ENCODE results near the gene SPARCL1. TPM values are rescaled to one million over a fixed set of nuclear protein-coding genes. Genes with fewer than 3 reads are reported as not detected.
A peak's percentile ranks its signal among the peaks of the same experiment; 100 is the strongest.

The SPARCL1 gene
- total RNA-seq, 3 donors from 2014 or later: 0.30 to 0.53 (median 0.49) TPM

GRCh38 chr4:87525636-87526295 lies 3.4 kb downstream of the SPARCL1 start:
- no peak overlapping the region for H3K4me3 Mint-ChIP-seq
- peaks cover 2% of the 10 kb centered on the region for H3K27me3 Mint-ChIP-seq (ENCODE audit: low read depth)
- H3K9me3 Mint-ChIP-seq: peaks cover 14% of the 10 kb centered on the region
- no peak for DNase-seq
- H3K36me3 Mint-ChIP-seq (ENCODE audit: insufficient read depth): no peaks in the 10 kb centered on the region
- H3K4me1 Mint-ChIP-seq (ENCODE audit: low read depth): no peaks in the 10 kb centered on the region
- ATAC-seq: no peak

- Mint-ChIP-seq H3K27me3 (ENCODE audit: low read depth) (peaks cover 2% of the 10 kb centered on the region), H3K9me3 (peaks cover 14% of the 10 kb centered on the region), H3K4me3 (no peak overlapping the region), H3K36me3 (ENCODE audit: insufficient read depth) (no peaks in the 10 kb centered on the region), H3K4me1 (ENCODE audit: low read depth) (no peaks in the 10 kb centered on the region)
- ATAC-seq (no peak), DNase-seq (no peak)
Measured at GRCh38 chr4:87524456-87524855, 4.7 kb downstream of the SPARCL1 start.

- Mint-ChIP-seq H3K9me3 (peaks cover 14% of the 10 kb centered on the region), H3K4me1 (ENCODE audit: low read depth) (no peaks in the 10 kb centered on the region), H3K27me3 (ENCODE audit: low read depth) (peaks cover 2% of the 10 kb centered on the region), H3K4me3 (no peak overlapping the region), H3K36me3 (ENCODE audit: insufficient read depth) (no peaks in the 10 kb centered on the region)
- DNase-seq: no peak
- ATAC-seq: no peak
Measured at GRCh38 chr4:87523307-87523706, 5.9 kb downstream of the SPARCL1 start.

DNA sequence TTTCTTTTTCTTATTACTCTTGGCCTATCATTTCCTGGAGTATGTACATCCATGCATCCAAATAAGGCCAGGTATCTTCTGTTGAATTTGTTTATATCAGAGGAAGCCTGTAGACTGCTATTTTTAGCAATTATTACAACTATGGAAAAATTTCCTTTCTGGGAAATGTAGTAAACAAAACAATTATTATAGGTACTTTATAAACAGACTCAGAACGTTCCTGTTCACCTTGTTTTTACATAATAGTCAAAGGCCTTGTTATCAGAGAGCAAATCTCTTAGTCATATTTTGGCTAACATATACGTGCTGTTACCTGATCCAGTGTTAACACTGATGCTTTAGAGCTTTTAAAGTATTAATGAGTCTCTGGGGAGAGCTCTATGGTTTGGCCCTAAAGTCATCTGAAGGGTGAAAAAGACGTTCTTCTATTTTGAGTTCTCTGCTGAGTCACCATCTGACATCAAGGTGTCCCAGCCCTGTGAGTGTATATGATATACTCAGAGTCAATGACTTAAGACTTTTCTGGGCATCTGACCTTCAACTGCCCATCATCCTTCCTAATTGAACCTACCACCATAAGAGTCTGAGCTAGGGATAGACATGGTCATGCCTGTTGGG lies 7.3 kb downstream of the SPARCL1 start:
- ATAC-seq (no peak), DNase-seq (no peak)
- no peak overlapping the region for H3K4me3 Mint-ChIP-seq

DNA sequence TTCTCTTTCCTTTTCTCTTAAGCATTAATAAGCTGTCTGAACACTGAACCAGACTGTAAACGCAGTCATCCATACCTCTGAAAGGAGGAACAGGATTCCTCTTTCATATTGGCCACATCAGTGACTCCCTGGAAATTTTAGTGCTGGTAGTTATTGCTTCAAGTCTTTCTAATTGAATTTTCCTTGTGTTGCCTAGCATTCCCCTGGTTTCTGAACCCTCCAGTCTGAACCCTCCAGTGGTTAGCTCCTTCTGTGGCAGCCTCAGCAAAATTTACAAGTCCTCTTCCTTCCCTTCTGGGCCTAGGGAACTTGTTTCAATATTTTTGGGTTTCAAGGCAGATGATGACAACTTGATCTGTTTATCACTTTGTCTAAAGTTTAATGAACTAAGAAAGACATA lies 7.9 kb downstream of the SPARCL1 start:
- Mint-ChIP-seq H3K4me3 (no peak overlapping the region), H3K9me3 (peaks cover 14% of the 10 kb centered on the region), H3K36me3 (ENCODE audit: insufficient read depth) (no peaks in the 10 kb centered on the region), H3K27me3 (ENCODE audit: low read depth) (peaks cover 2% of the 10 kb centered on the region), H3K4me1 (ENCODE audit: low read depth) (no peaks in the 10 kb centered on the region)
- ATAC-seq (no peak), DNase-seq (no peak)

More for the DNA sequence above, 7.3 kb downstream of the SPARCL1 start:
- no peaks in the 10 kb centered on the region for H3K36me3 Mint-ChIP-seq (ENCODE audit: insufficient read depth)
- H3K27me3 Mint-ChIP-seq (ENCODE audit: low read depth): peaks cover 2% of the 10 kb centered on the region
- peaks cover 14% of the 10 kb centered on the region for H3K9me3 Mint-ChIP-seq
- H3K4me1 Mint-ChIP-seq (ENCODE audit: low read depth): no peaks in the 10 kb centered on the region

DNA sequence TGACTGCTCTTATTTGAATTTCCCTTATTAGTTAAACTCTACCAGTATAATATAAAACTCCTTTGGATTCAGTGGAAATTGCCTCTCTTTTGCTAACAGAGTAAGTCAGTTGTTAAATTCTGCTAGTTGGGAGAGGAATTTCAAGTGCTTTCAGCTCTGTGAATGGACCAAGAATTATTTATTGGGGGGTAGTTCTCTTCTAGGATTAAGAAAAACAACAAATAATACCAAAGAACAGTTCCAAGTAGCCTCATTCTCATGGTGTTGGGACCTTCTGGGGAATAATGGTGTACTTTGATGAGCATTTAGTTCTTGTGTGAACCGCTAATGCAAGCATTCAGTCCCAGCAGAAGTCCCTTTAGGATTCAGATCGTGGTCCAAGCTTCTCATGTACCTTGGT lies 11.6 kb downstream of the SPARCL1 start:
- no peak for DNase-seq
- Mint-ChIP-seq H3K9me3 (no peaks in the 10 kb centered on the region), H3K4me1 (ENCODE audit: low read depth) (no peaks in the 10 kb centered on the region), H3K4me3 (no peak overlapping the region), H3K27me3 (ENCODE audit: low read depth) (peaks cover 2% of the 10 kb centered on the region), H3K36me3 (ENCODE audit: insufficient read depth) (no peaks in the 10 kb centered on the region)
- no peak for ATAC-seq

- ATAC-seq (no peak), DNase-seq (no peak)
- H3K9me3 Mint-ChIP-seq: no peaks in the 10 kb centered on the region
- H3K4me3 Mint-ChIP-seq: no peak overlapping the region
- no peaks in the 10 kb centered on the region for H3K4me1 Mint-ChIP-seq (ENCODE audit: low read depth)
- H3K36me3 Mint-ChIP-seq (ENCODE audit: insufficient read depth): no peaks in the 10 kb centered on the region
- no peaks in the 10 kb centered on the region for H3K27me3 Mint-ChIP-seq (ENCODE audit: low read depth)
Measured at GRCh38 chr4:87516683-87517082, 12.5 kb downstream of the SPARCL1 start.

- H3K4me1 Mint-ChIP-seq (ENCODE audit: low read depth): no peaks in the 10 kb centered on the region
- no peaks in the 10 kb centered on the region for H3K36me3 Mint-ChIP-seq (ENCODE audit: insufficient read depth)
- no peak for ATAC-seq
- no peaks in the 10 kb centered on the region for H3K9me3 Mint-ChIP-seq
- peaks cover 4% of the 10 kb centered on the region for H3K27me3 Mint-ChIP-seq (ENCODE audit: low read depth)
- DNase-seq: no peak
- no peak overlapping the region for H3K4me3 Mint-ChIP-seq
Measured at GRCh38 chr4:87512400-87512799, 16.8 kb downstream of the SPARCL1 start.

DNA sequence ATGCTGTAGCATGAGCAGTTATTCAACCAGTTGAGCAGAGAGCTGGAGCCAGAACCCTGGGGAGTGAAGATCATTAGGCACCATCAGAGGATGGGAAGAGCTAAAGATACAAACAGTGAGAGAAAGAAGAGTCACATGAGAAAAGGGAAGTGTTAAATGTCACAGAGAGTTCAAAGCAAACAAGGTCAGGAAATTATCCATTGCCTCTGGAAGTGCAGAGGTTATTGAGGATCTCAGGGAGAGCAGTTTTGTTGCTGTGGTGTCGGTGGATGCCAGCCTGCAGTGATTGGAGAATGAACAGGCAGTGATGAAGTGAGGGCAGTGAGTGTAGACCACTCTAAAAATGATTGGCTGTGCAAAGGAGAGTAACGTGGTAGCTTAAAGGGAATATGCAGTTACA lies 17.7 kb downstream of the SPARCL1 start:
- no peaks in the 10 kb centered on the region for H3K4me1 Mint-ChIP-seq (ENCODE audit: low read depth)

DNA sequence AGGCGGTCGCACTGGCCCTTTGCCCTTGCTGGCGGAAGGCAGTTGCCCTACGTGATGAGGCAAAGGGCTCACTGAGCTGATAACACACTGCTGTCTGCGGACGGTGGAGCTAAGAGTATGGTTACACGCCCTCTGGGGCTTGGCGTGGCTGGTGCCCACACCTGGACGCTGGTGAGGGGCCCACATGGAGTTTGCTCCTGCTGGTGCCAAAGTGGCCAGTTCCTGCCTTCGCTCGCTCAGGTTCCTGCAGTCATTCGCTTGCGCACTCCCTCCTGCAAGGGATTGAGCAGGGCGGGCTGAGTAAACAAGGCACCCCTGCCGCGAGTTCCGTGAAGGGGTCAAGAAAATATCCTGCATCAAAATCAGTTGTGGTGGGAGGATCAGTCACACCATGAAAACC lies 18.4 kb downstream of the SPARCL1 start:
- H3K36me3 Mint-ChIP-seq (ENCODE audit: insufficient read depth): no peaks in the 10 kb centered on the region
- H3K27me3 Mint-ChIP-seq (ENCODE audit: low read depth): peaks cover 4% of the 10 kb centered on the region
- DNase-seq (no peak), ATAC-seq (no peak)
- no peaks in the 10 kb centered on the region for H3K4me1 Mint-ChIP-seq (ENCODE audit: low read depth)
- H3K4me3 Mint-ChIP-seq: no peak overlapping the region
- H3K9me3 Mint-ChIP-seq: no peaks in the 10 kb centered on the region

More for the DNA sequence above, 17.7 kb downstream of the SPARCL1 start:
- DNase-seq (no peak), ATAC-seq (no peak)
- H3K4me3 Mint-ChIP-seq: no peak overlapping the region
- H3K36me3 Mint-ChIP-seq (ENCODE audit: insufficient read depth): no peaks in the 10 kb centered on the region
- H3K9me3 Mint-ChIP-seq: no peaks in the 10 kb centered on the region
- peaks cover 4% of the 10 kb centered on the region for H3K27me3 Mint-ChIP-seq (ENCODE audit: low read depth)

DNA sequence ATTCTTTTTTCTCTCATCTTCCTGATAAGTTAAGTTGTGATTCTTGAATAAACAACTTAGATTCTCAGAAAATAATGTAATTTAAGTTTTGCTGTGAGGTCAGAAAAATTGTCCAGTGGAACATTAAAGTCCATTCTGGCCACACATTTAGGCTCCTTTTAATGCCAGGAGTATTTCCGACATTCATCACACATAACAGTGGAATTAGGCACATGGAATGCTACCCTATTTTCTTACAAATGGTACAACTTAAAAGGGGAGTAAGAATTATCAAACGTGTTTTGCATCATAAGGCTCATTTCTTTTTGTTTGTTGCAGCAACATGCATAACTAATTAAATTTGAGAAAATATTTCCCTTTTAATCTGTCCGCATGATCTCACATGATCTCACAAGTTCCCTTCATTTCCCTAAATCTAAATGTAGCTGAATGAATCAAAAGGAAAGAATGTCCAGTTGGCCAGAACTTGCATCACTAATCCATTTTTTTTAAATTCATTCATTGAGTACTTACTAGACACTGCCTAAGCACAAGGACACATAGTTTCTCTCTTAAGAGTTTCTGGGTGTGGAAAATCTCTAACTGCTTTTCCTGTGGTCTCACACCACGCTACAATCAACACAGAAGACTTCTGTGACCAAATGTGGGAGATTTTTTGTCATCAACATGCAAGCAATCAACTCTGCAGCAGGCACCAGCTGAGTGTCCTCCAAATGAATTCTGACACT lies 22.0 kb downstream of the SPARCL1 start:
- DNase-seq (no peak), ATAC-seq (no peak)
- Mint-ChIP-seq H3K27me3 (ENCODE audit: low read depth) (peaks cover 4% of the 10 kb centered on the region), H3K9me3 (no peaks in the 10 kb centered on the region), H3K36me3 (ENCODE audit: insufficient read depth) (no peaks in the 10 kb centered on the region), H3K4me3 (no peak overlapping the region), H3K4me1 (ENCODE audit: low read depth) (no peaks in the 10 kb centered on the region)

- DNase-seq (no peak), ATAC-seq (no peak)
- H3K4me1 Mint-ChIP-seq (ENCODE audit: low read depth): no peaks in the 10 kb centered on the region
- no peaks in the 10 kb centered on the region for H3K9me3 Mint-ChIP-seq
- no peak overlapping the region for H3K4me3 Mint-ChIP-seq
- no peaks in the 10 kb centered on the region for H3K27me3 Mint-ChIP-seq (ENCODE audit: low read depth)
- no peaks in the 10 kb centered on the region for H3K36me3 Mint-ChIP-seq (ENCODE audit: insufficient read depth)
Measured at GRCh38 chr4:87505862-87506261, 23.3 kb downstream of the SPARCL1 start.

- no peak for ATAC-seq
- Mint-ChIP-seq H3K36me3 (ENCODE audit: insufficient read depth) (no peaks in the 10 kb centered on the region), H3K9me3 (no peaks in the 10 kb centered on the region), H3K4me3 (no peak overlapping the region), H3K27me3 (ENCODE audit: low read depth) (no peaks in the 10 kb centered on the region), H3K4me1 (ENCODE audit: low read depth) (peaks cover 9% of the 10 kb centered on the region)
- no peak for DNase-seq
Measured at GRCh38 chr4:87502580-87503238, 26.5 kb downstream of the SPARCL1 start.

- DNase-seq (no peak), ATAC-seq (peak in 1 of 2 donors; percentile 32)
- Mint-ChIP-seq H3K9me3 (no peaks in the 10 kb centered on the region), H3K36me3 (ENCODE audit: insufficient read depth) (no peaks in the 10 kb centered on the region), H3K27me3 (ENCODE audit: low read depth) (no peaks in the 10 kb centered on the region), H3K4me3 (no peak overlapping the region), H3K4me1 (ENCODE audit: low read depth) (peaks cover 9% of the 10 kb centered on the region)
Measured at GRCh38 chr4:87500092-87500462, 29.1 kb downstream of the SPARCL1 start.
